ENCODE measurements around the gene CNTNAP2. TPM values are rescaled to one million over a fixed set of nuclear protein-coding genes. Genes with fewer than 3 reads are reported as not detected.

Gene CNTNAP2
- total and polyA plus RNA-seq, 2 of the 4 experiments (the other 2 are of a cell fraction), result not detected

DNA sequence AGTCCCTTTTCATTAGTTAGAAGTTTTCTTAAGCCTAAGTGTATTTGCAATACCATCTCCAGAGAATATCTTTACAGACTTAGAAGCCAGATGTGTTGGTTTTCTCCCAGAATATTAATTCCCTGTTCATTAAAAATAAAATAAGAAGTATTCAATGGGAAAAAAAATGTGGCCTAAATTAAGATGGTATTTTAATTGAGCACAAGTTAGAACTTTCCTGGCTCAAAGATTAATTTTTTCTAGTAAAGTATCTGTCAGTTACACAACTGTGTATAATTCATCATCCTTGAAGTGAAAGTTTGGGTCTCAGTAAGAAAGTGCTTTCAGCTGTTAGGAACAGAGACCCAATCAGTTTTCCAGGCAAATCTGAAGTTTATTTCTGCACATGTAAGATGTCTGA, 1294.5 kb downstream of the CNTNAP2 start:
- Histone ChIP-seq H3K27ac (ENCODE audit: insufficient read depth, low read length) (no peak overlapping the region), H3K4me1 (ENCODE audit: control insufficient read depth, insufficient read depth, low read length) (peaks cover 19% of the 10 kb centered on the region), H3K18ac (ENCODE audit: low read depth, low read length) (peak overlapping the region; percentile 77; the same call in 1 of the 2 replicates), H4K8ac (ENCODE audit: low read depth in 2 of 2, low read length in 2 of 2) (peak overlapping the region in 1 of 2 experiments; percentile 10; a peak in 1 of 4 replicates), H3K36me3 (ENCODE audit: control insufficient read depth, insufficient read depth, low read length) (no peaks in the 10 kb centered on the region), H2BK5ac (ENCODE audit: low read depth, low read length, poor library complexity, severe bottlenecking) (no peak overlapping the region), H3K27me3 (ENCODE audit: control insufficient read depth, insufficient read depth, low read length) (no peaks in the 10 kb centered on the region), H3K14ac (replicated peaks; ENCODE audit: low read depth, low read length) (no peak overlapping the region), H3K56ac (ENCODE audit: extremely low read depth, insufficient read depth, low read length) (no peak overlapping the region), H3K9me1 (ENCODE audit: insufficient read depth, low read length) (peaks cover 9% of the 10 kb centered on the region), H2AK5ac (ENCODE audit: low read depth, low read length) (no peak overlapping the region), H2BK20ac (ENCODE audit: low read depth, low read length) (peak overlapping the region; percentile 91), H3K4me3 (ENCODE audit: insufficient read depth, low read depth, low read length) (no peak overlapping the region), H3K79me1 (ENCODE audit: low read depth in 1 of 2, low read length in 2 of 2) (no peaks in the 10 kb centered on the region), H3K4me2 (ENCODE audit: low read depth, low read length) (no peak overlapping the region), H3K4ac (ENCODE audit: low read depth, low read length) (no peak overlapping the region; the same call in 1 of the 2 replicates), H2BK15ac (ENCODE audit: low read depth, low read length) (no peak overlapping the region), H2AFZ (replicated peaks; ENCODE audit: low read length, poor library complexity) (no peak overlapping the region), H4K5ac (ENCODE audit: low read depth, low read length) (peak overlapping the region; percentile 67; the same call in 1 of the 2 replicates), H3K9me3 (ENCODE audit: control insufficient read depth, insufficient read depth, low read length) (no peaks in the 10 kb centered on the region), H4K91ac (ENCODE audit: insufficient read depth, low read depth, low read length) (peak overlapping the region; percentile 78; the same call in 1 of the 2 replicates), H4K20me1 (ENCODE audit: insufficient read depth, low read length) (no peaks in the 10 kb centered on the region), H2AK9ac (replicated peaks; ENCODE audit: low read depth, low read length, poor library complexity) (no peak overlapping the region), H3K23ac (ENCODE audit: low read depth, low read length) (no peak overlapping the region), H3K9ac (ENCODE audit: low read depth, low read length) (no peak overlapping the region), H2BK120ac (ENCODE audit: low read depth, low read length) (peak overlapping the region; percentile 88)
- ChIA-PET POLR2A (ENCODE audit: unreplicated experiment) (no interaction called here), CTCF (no interaction called here)
- dilution Hi-C loops (cut with HindIII; ENCODE audit: low sequenced_read_pairs, unreplicated experiment), result no loop called here
- DNase-seq (no peak), ATAC-seq (ENCODE audit: low read depth) (no peak)
- intact Hi-C loops (cut with micrococcal nuclease), result loop anchor here (10.0 kb wide), 1 partner anchor 1136 kb away; no protein-coding TSS in a partner anchor
- TF ChIP-seq MAFK (IDR thresholded peaks at IDR 0.05; ENCODE audit: low read depth, low read length) (no peak), RCOR1 (IDR thresholded peaks at IDR 0.05; ENCODE audit: insufficient replicate concordance, low read length) (no peak), CHD1 (IDR thresholded peaks at IDR 0.05; ENCODE audit: low read depth, low read length) (no peak), RFX5 (IDR thresholded peaks at IDR 0.05; ENCODE audit: low read depth, low read length) (no peak), POLR2A (IDR thresholded peaks at IDR 0.05; ENCODE audit: low read depth, low read length) (no peak), MXI1 (IDR thresholded peaks at IDR 0.05; ENCODE audit: borderline replicate concordance, low read depth, low read length) (no peak), MAZ (IDR thresholded peaks at IDR 0.05; ENCODE audit: borderline replicate concordance, low read depth, low read length) (no peak), NFE2L2 (IDR thresholded peaks at IDR 0.05; ENCODE audit: low read depth, low read length) (no peak), CEBPB (IDR thresholded peaks at IDR 0.05; ENCODE audit: low read depth, low read length) (no peak)
- TF ChIP-seq, protein P1, sequence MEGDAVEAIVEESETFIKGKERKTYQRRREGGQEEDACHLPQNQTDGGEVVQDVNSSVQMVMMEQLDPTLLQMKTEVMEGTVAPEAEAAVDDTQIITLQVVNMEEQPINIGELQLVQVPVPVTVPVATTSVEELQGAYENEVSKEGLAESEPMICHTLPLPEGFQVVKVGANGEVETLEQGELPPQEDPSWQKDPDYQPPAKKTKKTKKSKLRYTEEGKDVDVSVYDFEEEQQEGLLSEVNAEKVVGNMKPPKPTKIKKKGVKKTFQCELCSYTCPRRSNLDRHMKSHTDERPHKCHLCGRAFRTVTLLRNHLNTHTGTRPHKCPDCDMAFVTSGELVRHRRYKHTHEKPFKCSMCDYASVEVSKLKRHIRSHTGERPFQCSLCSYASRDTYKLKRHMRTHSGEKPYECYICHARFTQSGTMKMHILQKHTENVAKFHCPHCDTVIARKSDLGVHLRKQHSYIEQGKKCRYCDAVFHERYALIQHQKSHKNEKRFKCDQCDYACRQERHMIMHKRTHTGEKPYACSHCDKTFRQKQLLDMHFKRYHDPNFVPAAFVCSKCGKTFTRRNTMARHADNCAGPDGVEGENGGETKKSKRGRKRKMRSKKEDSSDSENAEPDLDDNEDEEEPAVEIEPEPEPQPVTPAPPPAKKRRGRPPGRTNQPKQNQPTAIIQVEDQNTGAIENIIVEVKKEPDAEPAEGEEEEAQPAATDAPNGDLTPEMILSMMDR (conservative IDR thresholded peaks at IDR 0.05; ENCODE audit: low read depth, low read length), result no peak
- TF ChIP-seq, protein P2, sequence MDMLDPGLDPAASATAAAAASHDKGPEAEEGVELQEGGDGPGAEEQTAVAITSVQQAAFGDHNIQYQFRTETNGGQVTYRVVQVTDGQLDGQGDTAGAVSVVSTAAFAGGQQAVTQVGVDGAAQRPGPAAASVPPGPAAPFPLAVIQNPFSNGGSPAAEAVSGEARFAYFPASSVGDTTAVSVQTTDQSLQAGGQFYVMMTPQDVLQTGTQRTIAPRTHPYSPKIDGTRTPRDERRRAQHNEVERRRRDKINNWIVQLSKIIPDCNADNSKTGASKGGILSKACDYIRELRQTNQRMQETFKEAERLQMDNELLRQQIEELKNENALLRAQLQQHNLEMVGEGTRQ (IDR thresholded peaks at IDR 0.05; ENCODE audit: low read depth, low read length), result no peak
- no TSS peak for BruUV-seq (replicated peaks)
- in situ Hi-C loops (cut with MboI; ENCODE audit: low sequenced_read_pairs), result no loop called here
